H9 (cell line): Measurements from ENCODE around the gene TNIK. TPM values are rescaled to one million over a fixed set of nuclear protein-coding genes. Genes with fewer than 3 reads are reported as not detected.

Experiments used
- DNase-seq: peaks from one replicate; pipeline ENCODE4 v3.0.0-alpha.2; 2017
- H2AFZ ChIP-seq: one replicate; pipeline ENCODE4 v1.6.1; 2013; ENCODE audit warnings: mild to moderate bottlenecking, low read length, control low read depth, moderate library complexity
- H2AK5ac ChIP-seq: 2 replicates; pipeline ENCODE4 v1.6.1; 2013; ENCODE audit warnings: low read length, control low read depth, mixed read lengths; ENCODE audit not compliant: insufficient read length
- H2BK120ac ChIP-seq: one replicate; pipeline ENCODE4 v1.6.1; 2013; ENCODE audit warnings: low read depth, mild to moderate bottlenecking, low read length, control low read depth, inconsistent platforms; ENCODE audit not compliant: poor library complexity, severe bottlenecking
- H2BK12ac ChIP-seq: 2 replicates; pipeline ENCODE4 v1.6.1; 2013; ENCODE audit warnings: low read length, control low read depth, mixed read lengths, low read depth; ENCODE audit not compliant: insufficient read length
- H2BK15ac ChIP-seq: 2 replicates; pipeline ENCODE4 v1.6.1; 2013; ENCODE audit warnings: low read depth, low read length, control low read depth
- H2BK20ac ChIP-seq: one replicate; pipeline ENCODE4 v1.6.1; 2013; ENCODE audit warnings: low read depth, mild to moderate bottlenecking, low read length, control low read depth, inconsistent platforms; ENCODE audit not compliant: poor library complexity, severe bottlenecking
- H2BK5ac ChIP-seq: 2 replicates; pipeline ENCODE4 v1.6.1; 2013; ENCODE audit warnings: low read length, control low read depth, mixed read lengths; ENCODE audit not compliant: insufficient read length
- H3K14ac ChIP-seq: 2 replicates; pipeline ENCODE4 v1.6.1; 2013; ENCODE audit warnings: low read length, control low read depth; ENCODE audit not compliant: insufficient read depth
- H3K18ac ChIP-seq: 2 replicates; pipeline ENCODE4 v1.6.1; 2013; ENCODE audit warnings: low read depth, mild to moderate bottlenecking, mixed read lengths, low read length, control low read depth; ENCODE audit not compliant: insufficient read length
- H3K23ac ChIP-seq: 2 replicates; pipeline ENCODE4 v1.6.1; 2013; ENCODE audit warnings: low read length, control low read depth, mixed read lengths, low read depth; ENCODE audit not compliant: insufficient read length
- H3K23me2 ChIP-seq: 2 replicates; pipeline ENCODE4 v1.6.1; 2013; ENCODE audit warnings: low read depth, mild to moderate bottlenecking, mixed read lengths, low read length, control low read depth; ENCODE audit not compliant: insufficient read length, poor library complexity, severe bottlenecking
- H3K27ac ChIP-seq: 2 replicates; pipeline ENCODE4 v1.5.1; 2013; ENCODE audit warnings: low read length, control low read depth, mixed read lengths, low read depth; ENCODE audit not compliant: insufficient read length
- H3K27me3 ChIP-seq: 2 replicates; pipeline ENCODE4 v1.6.1; 2013; ENCODE audit warnings: low read length, control low read depth, inconsistent platforms; ENCODE audit not compliant: insufficient read depth
- H3K4ac ChIP-seq: 2 replicates; pipeline ENCODE4 v1.6.1; 2013; ENCODE audit warnings: low read depth, mild to moderate bottlenecking, control low read depth, inconsistent platforms, low read length, moderate library complexity
- H3K4me1 ChIP-seq: 2 replicates; pipeline ENCODE4 v1.6.1; 2013; ENCODE audit warnings: low read length, control low read depth, inconsistent platforms; ENCODE audit not compliant: insufficient read depth
- H3K4me2 ChIP-seq: 2 replicates; pipeline ENCODE4 v1.6.1; 2013; ENCODE audit warnings: low read length, control low read depth, mixed read lengths; ENCODE audit not compliant: insufficient read length, insufficient read depth
- H3K56ac ChIP-seq: 2 replicates; pipeline ENCODE4 v1.6.1; 2013; ENCODE audit warnings: low read depth, mild to moderate bottlenecking, mixed read lengths, low read length, control low read depth; ENCODE audit not compliant: insufficient read length
- H3K79me1 ChIP-seq: 2 replicates; pipeline ENCODE4 v1.6.1; 2013; ENCODE audit warnings: low read depth, mild to moderate bottlenecking, moderate library complexity, low read length, control low read depth, inconsistent platforms; ENCODE audit not compliant: insufficient read depth, poor library complexity, severe bottlenecking
- H3K79me2 ChIP-seq: 2 replicates; pipeline ENCODE4 v1.6.1; 2013; ENCODE audit warnings: low read length, control low read depth, inconsistent platforms; ENCODE audit not compliant: insufficient read depth
- H3K9ac ChIP-seq: 2 replicates; pipeline ENCODE4 v1.6.1; 2013; ENCODE audit warnings: low read length, control low read depth, mixed read lengths; ENCODE audit not compliant: insufficient read length; ENCODE audit errors: extremely low read depth
- H3K9me3 ChIP-seq: one replicate; pipeline ENCODE4 v1.6.1; 2013; ENCODE audit warnings: low read depth, low read length, inconsistent platforms; ENCODE audit not compliant: control insufficient read depth
- H3T11ph ChIP-seq: one replicate; pipeline ENCODE4 v1.6.1; 2013; ENCODE audit warnings: mild to moderate bottlenecking, low read length, control low read depth, inconsistent platforms
- H4K20me1 ChIP-seq: one replicate; pipeline ENCODE4 v1.6.1; 2013; ENCODE audit not compliant: control insufficient read depth, insufficient read length, insufficient read depth
- H4K5ac ChIP-seq: 2 replicates; pipeline ENCODE4 v1.6.1; 2013; ENCODE audit warnings: low read depth, mild to moderate bottlenecking, mixed read lengths, low read length, control low read depth; ENCODE audit not compliant: insufficient read length
- H4K8ac ChIP-seq: replicated peaks from 2 replicates; pipeline ENCODE4 v1.6.1; 2013; ENCODE audit warnings: low read length, control low read depth, mixed read lengths, low read depth; ENCODE audit not compliant: insufficient read length
- H4K91ac ChIP-seq: 2 replicates; pipeline ENCODE4 v1.6.1; 2013; ENCODE audit warnings: low read depth, mild to moderate bottlenecking, moderate library complexity, mixed read lengths, low read length, control low read depth; ENCODE audit not compliant: insufficient read length
- H3K27ac Mint-ChIP-seq, 3 experiments: 2 replicates in 2 of 3; 3 replicates in 1 of 3; pipeline ENCODE4 v1.8.0; 2020 to 2021; ENCODE audit warnings: mixed read lengths in 3 of 3, mild to moderate bottlenecking in 1 of 3, moderate library complexity in 1 of 3
- H3K27me3 Mint-ChIP-seq: 2 replicates; pipeline ENCODE4 v1.8.0; 2021; ENCODE audit warnings: low read depth, mild to moderate bottlenecking, moderate library complexity, mixed read lengths
- H3K36me3 Mint-ChIP-seq, 3 experiments: 2 replicates in 2 of 3; 3 replicates in 1 of 3; pipeline ENCODE4 v1.8.0; 2020 to 2021; ENCODE audit warnings: low read depth in 3 of 3, mixed read lengths in 3 of 3; ENCODE audit not compliant: insufficient read depth in 1 of 3
- H3K4me1 Mint-ChIP-seq, 2 experiments: 2 replicates each; pipeline ENCODE4 v1.8.0; 2020; ENCODE audit warnings: mixed read lengths in 2 of 2
- H3K4me3 Mint-ChIP-seq, 2 experiments: 2 replicates in 1 of 2; 3 replicates in 1 of 2; pipeline ENCODE4 v1.8.0; 2020 to 2021; ENCODE audit warnings: mild to moderate bottlenecking in 2 of 2, mixed read lengths in 2 of 2, moderate library complexity in 1 of 2
- H3K9me3 Mint-ChIP-seq, 2 experiments: 2 replicates in 1 of 2; 3 replicates in 1 of 2; pipeline ENCODE4 v1.8.0; 2020; ENCODE audit warnings: mild to moderate bottlenecking in 2 of 2, mixed read lengths in 2 of 2, moderate library complexity in 1 of 2
- CTCF ChIP-seq: fragments of 200-600 bp; sonication (generic); conservative IDR thresholded peaks from 3 replicates; pipeline ENCODE4 v1.8.0; 2021; ENCODE audit warnings: antibody characterized with exemption, mild to moderate bottlenecking
- WGBS: extraction: QIAGEN DNeasy Blood & Tissue Kit; methylation state at CpG from one replicate; pipeline ENCODE4 v1.1.7; 2013; ENCODE audit warnings: missing lambda C conversion rate, low lambda C conversion rate, mixed read lengths; ENCODE audit not compliant: insufficient read length; ENCODE audit errors: extremely low coverage; 5-methylcytosine and 5-hydroxymethylcytosine counted together
- total RNA-seq: library from RNA; stranded (reverse); gene quantifications from 2 replicates; pipeline ENCODE4 v1.2.1, GENCODE V29; 2021

Gene TNIK
- total RNA-seq, 1 experiment from 2014 or later: 15.9 TPM

GRCh38 chr3:171472552-171472951, 12.3 kb upstream of the TNIK start:
- no peak overlapping the region for H2BK12ac ChIP-seq
- H2BK5ac ChIP-seq: no peak overlapping the region
- no peak overlapping the region for H4K8ac ChIP-seq
- no peak overlapping the region for H3K4ac ChIP-seq
- H3K4me2 ChIP-seq: no peak overlapping the region
- H3K23me2 ChIP-seq: no peaks in the 10 kb centered on the region
- H2BK15ac ChIP-seq: no peak overlapping the region
- H3K27ac Mint-ChIP-seq: no peak overlapping the region
- H3K27me3 ChIP-seq: no peaks in the 10 kb centered on the region
- H4K20me1 ChIP-seq: no peaks in the 10 kb centered on the region
- H3K9me3 Mint-ChIP-seq: no peaks in the 10 kb centered on the region
- H4K91ac ChIP-seq: no peak overlapping the region
- H3K79me2 ChIP-seq: no peaks in the 10 kb centered on the region
- no peak for DNase-seq
- no peak overlapping the region for H3K56ac ChIP-seq
- H2BK120ac ChIP-seq: no peak overlapping the region
- no peak overlapping the region for H3K14ac ChIP-seq
- no peak overlapping the region for H3K4me3 Mint-ChIP-seq
- H3K4me1 ChIP-seq: no peaks in the 10 kb centered on the region
- H3K4me1 Mint-ChIP-seq: peaks cover 5 to 10% of the 10 kb centered on the region in 2 experiments
- H3K27ac ChIP-seq: no peak overlapping the region
- no peak overlapping the region for H2BK20ac ChIP-seq
- no peak overlapping the region for H3K18ac ChIP-seq
- H3K9ac ChIP-seq: no peak overlapping the region
- WGBS: no CpG with 5 or more reads among the region's 2 CpGs
- no peak overlapping the region for H2AK5ac ChIP-seq
- H3T11ph ChIP-seq: no peak overlapping the region
- TF ChIP-seq CTCF: no peak
- no peaks in the 10 kb centered on the region for H3K79me1 ChIP-seq
- H3K27me3 Mint-ChIP-seq: no peaks in the 10 kb centered on the region; the same call in 1 of the 2 replicates
- no peak overlapping the region for H3K23ac ChIP-seq
- no peak overlapping the region for H2AFZ ChIP-seq
- no peak overlapping the region for H4K5ac ChIP-seq
- H3K9me3 ChIP-seq: no peaks in the 10 kb centered on the region
- H3K36me3 Mint-ChIP-seq: no peaks in the 10 kb centered on the region; a peak in 1 of 7 replicates
